Cerebellar nuclear complex (tissue), 1 donor: Measurements from ENCODE around the gene UBALD1.
"Not testable (repeated sequence)": the region's sequence is repeated elsewhere in the genome, so short reads cannot be mapped to it uniquely, and the experiment has no call there.

Source experiments
- DNase-seq, 2 experiments: peaks; one replicate each; lab custom pipeline; 2025; lab: John Stamatoyannopoulos, UW

Gene UBALD1

DNA sequence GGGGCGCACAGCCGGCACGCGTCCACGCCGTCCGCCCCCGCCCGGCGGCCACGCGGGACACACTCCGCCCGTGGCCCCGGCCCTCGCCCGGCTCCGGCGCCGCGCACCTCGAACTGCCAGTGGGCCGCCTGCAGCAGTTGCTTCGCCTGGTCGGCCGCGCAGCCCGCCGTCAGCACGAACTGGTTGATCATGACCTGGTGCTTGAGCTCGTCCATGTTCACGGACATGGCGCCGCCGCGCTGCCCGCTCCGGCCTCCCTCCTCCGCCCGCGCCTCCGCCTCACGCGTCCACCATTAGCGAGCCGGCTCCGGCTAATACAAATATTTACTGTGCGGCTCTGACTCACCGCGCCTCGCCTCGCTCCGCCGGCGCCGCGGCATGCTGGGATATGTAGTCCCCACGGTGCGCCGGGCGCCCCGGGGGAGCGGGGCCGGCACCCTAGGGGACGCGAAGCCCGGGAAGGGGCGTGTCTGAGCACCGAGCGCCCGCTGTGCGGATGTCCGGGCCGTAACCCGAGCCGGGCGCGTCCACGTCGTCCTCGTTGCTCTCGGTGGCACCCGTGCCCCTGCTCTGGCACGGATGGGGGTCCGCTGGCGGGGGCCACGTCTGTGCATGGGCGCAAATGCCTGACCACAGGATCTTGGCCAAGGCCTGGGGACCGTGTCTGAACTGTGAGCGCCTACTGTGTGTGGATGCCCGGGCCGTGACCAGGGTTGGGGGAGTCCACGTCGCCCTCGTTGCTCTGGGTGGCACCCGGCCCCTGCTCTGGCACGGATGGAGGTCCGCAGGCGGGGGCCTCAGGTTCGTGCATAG, at the start of gene UBALD1:
Gene UBALD1, minus strand, starts transcription at position 318 of the 813 bp plus-strand sequence. Its CDS starts 91 bp downstream, at position 227.
- peak; percentile 26 to 47 for DNase-seq

DNA sequence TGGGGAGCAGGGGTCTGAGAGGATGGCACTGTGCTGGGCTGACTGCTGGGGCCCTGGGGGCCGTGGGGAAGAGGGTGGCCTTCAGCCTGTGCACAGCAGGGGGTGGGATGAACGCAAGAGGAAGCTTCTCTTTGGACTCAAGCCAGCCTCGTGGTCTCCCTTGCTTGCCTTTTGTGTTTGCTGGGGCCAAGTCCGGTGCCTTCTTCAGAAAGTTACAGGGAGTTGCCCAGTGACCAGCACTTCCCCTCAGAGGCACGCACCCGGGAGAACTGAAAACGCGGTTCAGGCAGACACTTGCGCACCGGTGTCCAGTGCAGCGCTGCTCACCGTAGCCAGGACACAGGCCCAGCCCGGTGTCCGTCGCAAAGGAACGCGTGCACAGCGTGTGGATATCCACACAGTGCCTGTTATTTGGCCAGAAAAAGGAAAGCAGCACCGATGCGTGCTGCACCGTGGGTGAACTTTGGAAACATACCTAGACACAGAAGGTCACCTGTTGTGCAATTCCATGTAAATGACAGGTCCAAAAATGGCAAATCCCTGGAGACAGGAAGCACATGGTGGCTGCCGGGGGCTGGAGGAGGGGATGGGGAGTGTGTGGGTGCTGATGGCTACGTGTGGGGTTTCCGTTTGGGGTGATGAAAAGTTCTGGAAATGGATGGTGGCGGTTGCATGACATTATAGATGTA, 49.2 kb upstream of the UBALD1 start:
- no peak for DNase-seq

DNA sequence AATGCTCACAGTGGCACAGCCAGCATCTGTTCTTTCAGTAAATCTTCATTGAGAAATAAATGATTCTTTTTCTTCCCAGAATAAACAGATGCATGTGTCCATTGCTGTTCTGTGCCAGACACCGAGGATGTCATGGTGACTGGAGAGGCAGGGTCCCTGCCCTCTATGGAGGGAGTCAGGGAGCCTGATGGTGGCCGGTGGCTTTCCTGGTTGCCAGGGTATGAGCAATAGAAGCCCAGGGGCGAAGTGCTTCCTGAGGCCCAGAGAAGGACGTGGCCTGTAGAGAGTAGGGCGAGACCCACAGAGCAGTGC, 48.7 kb upstream of the UBALD1 start:
- no peak for DNase-seq

DNA sequence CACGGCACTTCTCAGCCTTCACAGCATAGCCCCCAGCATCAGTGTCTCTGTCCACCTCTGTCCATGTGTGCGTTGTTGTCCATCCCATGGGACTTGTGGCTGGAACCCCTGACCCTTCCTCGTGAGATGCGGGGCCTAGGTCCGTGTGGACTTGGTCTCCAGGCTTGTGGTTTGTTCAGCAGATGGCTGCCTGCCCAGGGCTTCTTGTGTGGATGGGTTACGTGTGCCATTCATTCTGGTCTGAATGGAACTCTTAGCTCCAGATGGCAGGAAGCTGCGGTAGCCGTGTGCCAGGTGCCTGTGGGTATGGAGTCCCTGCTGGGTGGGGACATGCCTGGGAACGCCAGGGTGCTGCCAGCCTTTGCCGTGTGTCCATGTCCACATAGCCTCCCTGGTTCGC, 47.0 kb upstream of the UBALD1 start:
- DNase-seq: peak in 1 of 2 experiments; percentile 37

DNA sequence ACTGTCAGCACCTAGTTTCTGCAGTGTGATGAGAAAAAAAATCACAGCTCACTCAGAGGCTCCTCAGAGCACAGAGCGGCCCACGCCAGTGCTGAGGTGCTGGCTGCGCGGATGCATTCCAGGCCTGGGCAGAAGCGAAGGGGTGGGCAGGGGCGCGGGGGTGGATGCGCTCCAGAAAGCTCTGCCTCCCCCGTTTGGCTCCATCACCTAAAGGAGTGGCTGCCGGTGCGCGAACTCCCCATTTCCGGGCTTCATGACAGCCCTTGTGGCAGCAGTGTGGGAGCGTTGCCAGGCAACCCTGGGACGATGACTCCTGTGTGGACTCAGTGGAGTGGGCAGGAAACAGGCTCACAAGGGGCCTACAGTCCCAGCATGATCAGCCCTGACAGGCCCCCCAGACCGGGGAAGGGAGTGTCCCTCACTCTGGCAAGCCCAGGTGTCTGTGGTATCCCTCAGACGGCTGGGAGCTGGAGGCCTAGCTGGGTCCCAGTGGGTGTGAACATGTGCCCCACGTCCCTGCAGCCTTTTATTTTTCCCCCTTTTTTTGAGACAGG, 45.8 kb upstream of the UBALD1 start:
- DNase-seq: no peak

DNA sequence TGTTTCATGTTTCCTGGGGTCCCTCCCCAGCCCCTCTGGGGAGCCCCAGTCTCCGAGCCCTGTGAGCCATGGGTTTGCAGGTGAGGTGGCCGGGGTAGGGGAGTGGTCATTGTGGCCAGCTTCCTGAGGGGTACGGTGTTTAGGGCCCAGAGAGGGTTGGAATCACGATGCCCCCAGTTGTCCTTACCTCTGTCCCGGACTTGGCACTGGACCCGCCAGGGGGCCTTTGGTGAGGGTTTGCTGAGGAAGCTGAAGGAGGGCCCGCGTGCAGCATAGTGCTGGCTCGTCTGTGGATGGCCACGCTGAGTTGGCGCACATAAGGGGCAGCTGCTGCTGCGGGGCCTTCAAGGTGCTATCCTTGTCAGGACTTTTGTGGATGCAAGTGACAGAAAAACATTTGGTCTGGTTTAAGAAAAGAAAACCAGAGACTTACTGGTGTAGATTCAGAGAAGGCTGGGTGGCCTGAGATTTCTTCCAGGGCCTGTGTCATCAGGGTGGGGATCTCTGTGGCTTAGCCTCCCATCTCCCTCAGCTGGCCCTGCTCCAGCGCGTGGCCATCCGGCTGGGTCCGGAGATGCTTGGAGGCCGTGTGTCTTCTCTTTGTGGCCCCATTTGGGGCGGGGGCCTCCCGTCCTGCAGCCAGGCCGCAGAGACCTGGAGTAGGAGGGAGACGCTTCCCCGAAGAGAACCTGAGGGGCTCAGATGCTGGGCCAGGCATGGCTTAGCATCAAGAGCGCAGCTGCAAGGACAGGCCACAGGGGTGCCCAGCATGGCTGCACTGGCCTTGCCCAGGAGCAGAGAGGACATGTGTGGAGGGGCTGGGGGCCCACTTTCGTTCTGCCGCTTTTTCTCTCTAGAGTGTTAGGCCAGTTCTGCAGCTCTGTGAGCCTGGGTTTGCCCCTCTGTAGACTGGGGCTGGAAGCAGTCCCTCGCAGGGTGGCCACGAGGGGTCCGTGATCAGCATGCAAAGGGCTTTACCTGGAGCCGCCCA, 45.0 kb upstream of the UBALD1 start:
- DNase-seq: no peak

DNA sequence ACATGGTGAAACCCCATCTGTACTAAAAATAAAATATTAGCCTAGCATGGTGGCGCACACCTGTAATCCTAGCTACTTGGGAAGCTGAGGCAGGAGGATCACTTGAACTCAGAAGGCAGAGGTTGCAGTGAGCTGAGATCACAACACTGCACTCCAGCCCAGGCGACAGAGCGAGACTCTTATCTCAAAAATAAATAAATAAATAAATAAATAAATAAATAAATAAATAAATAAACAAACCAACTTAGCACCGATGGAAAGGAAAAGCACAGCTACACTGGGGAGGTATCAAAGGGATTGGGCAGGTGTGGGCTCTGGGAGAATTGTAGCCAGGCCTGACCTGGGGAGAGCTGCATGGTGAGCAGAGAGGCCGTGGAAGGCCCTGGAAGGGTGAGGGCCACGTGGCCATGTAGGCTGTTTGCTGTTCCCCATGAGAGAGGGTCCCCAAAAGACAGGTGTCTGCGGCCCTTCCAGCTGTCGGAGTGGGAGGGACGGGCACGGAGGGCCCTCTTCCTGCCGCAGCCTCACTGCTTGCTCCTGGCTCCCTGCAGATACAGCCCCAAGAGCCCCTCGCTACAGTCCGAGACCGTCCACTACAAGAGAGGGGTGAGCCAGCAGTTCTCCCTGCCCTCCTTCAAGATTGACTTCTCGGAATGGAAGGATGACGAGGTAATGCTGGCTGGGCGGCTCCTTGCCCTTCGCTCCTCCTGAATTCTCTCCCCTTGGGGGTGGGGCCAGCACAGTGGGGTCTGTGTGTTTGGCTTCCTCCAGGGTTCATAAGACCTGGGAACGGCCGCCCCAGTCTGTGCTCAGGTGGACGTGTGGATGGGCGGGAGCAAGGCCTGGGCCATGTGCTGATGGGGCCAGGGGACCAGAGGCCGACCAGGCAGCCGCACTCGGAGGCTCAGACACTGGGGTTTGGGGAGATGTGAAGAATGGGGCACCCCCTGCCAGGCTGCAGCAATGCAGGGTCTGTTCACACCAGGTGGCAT, 42.3 kb upstream of the UBALD1 start:
- no peak for DNase-seq

DNA sequence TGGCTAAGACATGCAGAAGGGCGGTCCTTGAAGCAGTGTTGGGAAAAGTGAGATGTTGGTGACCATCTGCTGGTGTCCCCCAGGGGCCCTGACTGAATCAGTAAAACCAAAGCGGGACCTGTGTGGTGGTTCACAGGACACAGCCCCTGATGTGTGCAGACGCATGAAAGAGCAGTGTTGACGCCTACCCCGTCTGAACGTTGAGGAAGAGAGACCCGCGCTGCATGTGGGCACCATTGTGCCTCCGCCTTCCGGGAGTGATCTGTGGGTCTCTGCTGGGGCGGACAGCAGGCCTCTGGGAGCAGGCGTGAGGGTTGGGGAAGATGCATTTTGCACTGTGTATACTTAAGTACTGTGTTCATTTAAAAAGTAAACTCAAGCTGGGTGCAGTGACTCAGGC, 41.5 kb upstream of the UBALD1 start:
- DNase-seq: no peak

DNA sequence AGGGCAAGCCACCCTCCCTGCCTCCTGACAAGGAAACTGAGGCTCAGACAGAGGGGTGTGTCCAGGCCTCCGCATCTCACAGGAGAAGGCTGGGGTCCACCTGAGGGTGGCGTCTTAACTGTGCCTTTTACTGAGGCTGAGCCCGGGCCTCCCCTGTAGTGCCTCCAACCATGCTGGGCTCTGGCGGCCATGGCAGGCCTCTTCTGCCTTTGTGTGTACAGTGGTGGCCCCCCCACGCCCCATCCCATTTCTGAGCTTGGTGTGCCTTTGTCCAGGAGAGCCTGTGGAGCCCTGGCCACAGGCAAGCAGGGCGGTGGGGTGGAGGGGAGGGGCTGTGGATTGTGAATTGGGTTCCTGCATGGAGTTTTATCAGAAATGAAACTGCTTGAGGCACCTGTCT, 41.1 kb upstream of the UBALD1 start:
- DNase-seq: no peak

DNA sequence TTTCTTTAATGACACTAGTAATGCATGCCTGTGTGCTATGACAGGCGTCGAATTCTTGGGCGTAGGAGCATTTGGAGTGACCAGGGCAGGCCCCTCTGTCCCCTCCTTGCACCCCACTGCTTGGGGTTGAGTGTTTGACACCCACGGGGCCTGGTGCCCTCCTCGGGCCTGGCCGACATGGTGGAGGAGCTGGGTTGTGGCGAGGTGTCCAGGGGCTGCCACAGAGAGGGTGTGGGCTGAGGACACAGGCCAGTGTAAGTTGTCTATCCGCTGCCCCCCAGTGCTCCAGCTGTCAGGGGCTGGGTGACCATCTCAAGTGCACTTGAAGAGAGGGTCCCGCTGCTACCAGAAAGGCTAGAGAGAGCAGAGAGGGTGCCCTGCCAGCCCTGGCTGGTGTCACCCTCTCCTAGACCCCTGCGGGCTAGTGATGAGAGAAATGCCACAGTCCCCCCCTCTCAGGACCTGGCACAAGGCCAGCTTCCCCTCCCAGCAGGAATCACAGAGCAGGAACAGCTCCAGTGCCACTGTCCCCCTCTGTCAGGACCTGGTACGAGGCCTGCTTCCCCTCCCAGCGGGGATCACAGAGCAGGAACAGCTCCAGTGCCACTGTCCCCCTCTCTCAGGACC, 40.4 kb upstream of the UBALD1 start:
- DNase-seq: no peak

DNA sequence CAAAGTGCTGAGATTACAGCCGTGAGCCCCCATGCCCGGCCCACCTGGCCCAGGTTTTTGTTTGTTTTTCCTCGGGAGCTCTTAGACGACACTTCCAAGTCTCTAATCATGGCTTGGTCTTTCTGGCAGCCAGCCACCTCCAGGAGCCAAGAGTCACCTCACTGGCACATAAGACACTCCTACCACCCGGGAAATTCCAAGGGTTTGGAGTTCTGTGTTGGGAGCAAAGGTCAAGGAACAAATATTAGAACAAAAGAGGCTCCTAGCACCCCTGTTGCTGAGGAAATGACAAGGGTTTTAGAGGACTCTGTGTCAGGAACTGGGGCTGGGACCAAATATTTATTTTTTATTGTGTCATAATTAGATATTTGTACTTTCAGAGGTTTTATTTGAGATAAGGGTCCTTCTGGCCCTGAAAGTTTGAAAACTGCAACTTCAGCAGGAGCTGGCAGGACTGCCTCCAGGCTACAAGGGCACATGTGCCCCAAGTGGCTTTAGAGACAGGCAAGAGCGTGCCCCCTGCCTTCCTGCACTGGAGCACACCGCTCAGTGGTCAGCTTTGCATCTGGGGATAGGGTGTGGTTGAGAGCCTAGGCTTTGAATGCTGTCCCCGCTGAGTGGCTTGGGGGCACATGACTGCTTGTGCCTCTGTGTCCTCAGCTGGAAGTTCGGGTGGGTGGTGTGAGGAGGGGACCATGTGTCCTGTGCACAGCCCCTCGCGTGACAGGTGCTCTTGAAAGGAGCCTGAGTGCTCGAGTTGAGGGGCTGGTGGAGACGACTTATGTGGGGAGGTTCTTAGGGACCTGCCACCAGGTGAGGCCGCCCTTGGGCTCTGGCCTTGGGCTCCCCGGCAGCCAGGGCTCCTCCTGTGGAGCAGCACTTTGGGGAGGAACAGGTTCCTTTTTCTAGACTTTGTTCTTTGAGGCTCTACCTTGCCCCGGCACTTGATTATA, 39.6 kb upstream of the UBALD1 start:
- DNase-seq: no peak

DNA sequence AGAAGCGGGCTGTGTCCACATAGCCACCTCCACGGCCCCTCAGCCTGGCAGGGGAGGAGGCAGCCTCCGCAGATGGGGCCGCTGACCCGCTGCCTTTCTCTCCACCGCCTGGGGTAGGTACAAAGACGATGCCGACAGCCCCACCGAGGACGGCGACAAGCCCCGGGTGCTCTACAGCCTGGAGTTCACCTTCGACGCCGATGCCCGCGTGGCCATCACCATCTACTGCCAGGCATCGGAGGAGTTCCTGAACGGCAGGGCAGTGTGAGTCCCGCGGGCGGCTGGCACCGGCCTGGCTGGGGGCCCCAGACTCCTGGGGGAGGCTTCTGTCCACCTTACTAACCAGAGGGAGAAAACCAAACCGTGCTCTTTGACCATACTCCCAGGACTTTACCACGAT, 37.9 kb upstream of the UBALD1 start:
- DNase-seq: no peak

DNA sequence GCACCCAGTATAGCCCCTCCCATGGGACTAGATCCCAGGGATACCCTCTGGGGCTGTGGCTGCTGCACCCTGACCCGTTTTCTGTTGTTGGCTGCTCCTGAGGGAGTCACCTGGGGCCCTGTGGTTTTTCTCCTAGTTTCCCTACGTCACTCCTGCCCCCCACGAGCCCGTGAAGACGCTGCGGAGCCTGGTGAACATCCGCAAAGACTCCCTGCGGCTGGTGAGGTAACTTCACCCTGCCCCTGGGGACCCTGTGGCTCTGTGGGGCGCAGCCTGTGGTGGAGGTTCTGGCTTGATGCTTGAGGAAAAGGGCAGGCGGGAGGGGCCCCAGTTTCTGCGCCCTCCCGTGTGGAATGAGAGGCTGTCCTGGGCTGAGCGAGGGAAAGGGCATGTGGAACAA, 37.1 kb upstream of the UBALD1 start:
- no peak for DNase-seq

DNA sequence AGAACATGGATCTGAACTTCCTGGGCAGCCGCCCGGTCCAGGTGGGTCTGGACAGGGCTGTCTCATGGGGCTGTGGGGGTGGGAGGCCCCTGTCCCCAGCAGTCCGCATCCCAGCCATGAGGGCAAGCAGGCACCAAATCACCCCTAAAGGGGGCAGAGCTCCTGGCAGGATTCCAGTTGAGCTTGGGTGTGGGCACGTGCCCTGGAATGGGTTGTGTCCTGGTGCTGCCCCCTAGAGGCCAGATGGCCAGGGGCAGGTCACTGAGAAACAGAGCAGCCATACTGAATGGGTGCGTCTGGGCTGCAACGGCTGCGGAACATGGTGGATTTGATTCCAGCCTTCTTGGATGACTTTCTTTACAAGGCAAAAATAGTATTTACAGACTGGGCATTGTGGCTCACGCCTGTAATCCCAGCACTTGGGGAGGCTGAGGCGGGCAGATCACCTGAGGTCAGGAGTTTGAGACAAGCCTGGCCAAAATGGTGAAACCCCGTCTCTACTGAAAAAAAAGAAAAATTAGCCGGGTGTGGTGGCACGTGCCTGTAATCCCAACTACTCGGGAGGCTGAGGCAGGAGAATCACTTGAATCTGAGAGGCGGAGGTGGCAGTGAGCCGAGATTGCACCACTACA, 35.9 kb upstream of the UBALD1 start:
- not testable (repeated sequence) for DNase-seq

DNA sequence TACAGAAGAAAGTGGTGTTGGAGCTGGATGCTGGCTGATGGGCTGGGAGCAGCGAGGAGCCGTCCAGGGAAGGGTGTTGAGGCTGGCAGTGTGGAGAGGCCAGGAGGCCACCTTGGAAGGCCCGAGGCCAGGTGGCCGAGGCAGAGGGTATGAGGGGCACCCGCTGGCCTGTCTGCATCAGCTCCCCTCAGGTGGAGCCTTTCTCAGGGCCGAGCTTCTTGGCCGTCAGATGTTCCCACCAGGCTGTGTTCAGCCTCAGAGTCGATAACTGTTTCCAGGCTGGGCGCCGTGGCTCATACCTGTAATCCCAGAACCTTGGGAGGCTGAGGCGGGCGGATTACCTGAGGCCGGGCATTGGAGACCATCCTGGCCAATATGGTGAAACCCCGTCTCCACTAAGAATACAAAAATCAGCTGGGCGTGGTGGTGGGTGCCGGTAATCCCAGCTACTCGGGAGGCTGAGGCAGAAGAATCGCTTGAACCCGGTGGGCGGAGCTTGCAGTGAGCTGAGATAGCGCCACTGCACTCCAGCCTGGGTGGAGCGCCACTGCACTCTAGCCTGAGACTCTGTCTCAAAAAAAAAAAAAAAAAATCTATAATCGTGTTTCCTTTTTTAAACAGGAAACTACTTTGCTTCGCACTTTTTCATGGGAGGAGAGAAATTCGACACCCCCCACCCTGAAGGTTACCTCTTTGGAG, 35.2 kb upstream of the UBALD1 start:
- DNase-seq: no peak

DNA sequence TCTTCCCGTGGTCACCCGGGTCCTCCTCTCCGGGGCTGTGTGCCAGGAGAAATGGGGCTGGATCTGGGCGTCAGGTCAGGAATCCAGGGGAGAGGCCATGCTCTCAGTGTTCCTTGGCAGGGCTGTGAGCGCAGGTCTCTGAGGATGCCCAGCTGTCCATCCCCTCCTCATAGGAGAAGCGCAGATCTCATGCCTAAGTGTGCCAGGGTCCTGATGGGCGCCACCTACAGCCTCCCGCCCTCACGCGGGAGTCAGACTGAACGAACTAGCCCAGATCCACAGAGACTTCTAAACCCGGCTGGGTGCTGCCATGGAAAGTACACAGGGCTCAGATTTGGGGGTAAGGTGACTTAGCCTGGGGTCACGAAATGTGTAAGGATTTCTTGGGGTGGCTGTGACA, 34.2 kb upstream of the UBALD1 start:
- DNase-seq: no peak

DNA sequence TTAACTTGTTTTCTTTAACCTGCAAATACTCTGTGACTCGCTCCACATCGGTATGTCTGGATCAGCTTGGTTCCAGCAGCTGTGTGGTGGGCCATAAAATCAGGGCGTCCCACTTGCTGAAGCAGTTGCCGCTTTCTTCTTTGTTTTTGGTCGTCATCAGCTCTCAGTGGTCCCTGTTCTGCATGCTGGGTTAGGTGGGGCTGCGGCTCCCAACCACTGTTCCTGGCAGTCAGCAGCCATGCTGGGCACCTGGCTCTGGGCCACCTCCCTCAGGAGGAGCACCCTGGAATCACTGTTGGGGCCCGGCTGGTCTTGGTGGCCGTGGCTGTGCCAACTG, 32.9 kb upstream of the UBALD1 start:
- DNase-seq: no peak
